Activated CD8-positive, alpha-beta memory T cell treated with anti-CD3 and anti-CD28 coated beads for 1 hour (primary cell): Measurements from ENCODE around the gene BAHD1.
"Not testable (repeated sequence)": the region's sequence is repeated elsewhere in the genome, so short reads cannot be mapped to it uniquely, and the experiment has no call there.

Source experiments
- DNase-seq, 2 donors: peaks; one replicate each; pipeline ENCODE4 v3.0.0-alpha.2; 2020; ENCODE audit warnings: low read depth in 1 of 2; ENCODE audit errors: extremely low read depth in 1 of 2

The BAHD1 gene

GRCh38 chr15:40443255-40443654 is 2.5 kb downstream of the BAHD1 start:
- DNase-seq, result no peak

DNA sequence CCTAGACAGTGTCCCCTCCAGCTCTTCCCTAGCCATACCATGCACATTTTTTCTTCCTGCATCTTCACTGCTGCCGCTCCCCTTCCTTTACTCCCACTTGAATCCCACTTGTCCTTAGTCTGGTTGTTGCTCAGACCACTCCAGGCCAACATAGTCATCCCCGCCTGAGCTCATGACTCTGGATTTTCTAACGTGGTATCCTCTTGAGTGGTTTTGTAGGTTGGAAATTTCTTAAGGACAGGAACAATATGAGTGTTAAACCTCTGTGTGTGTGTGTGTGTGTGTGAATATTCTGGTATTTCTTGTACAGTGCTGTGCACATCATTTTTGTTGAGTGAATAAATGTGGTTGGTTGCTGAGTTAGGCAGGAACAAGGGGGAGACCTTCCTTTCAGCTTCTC is 3.1 kb downstream of the BAHD1 start:
- no peak for DNase-seq

- DNase-seq, result no peak
These were observed 4.0 kb downstream of the BAHD1 start for GRCh38 chr15:40444736-40445135.

GRCh38 chr15:40445421-40445922 is 4.7 kb downstream of the BAHD1 start:
- no peak for DNase-seq

- DNase-seq, result no peak
These were observed 5.4 kb downstream of the BAHD1 start for GRCh38 chr15:40446144-40446543.

- no peak for DNase-seq
These were observed 7.6 kb downstream of the BAHD1 start for GRCh38 chr15:40448354-40448753.

- DNase-seq, result no peak
These were observed 8.5 kb downstream of the BAHD1 start for GRCh38 chr15:40449275-40449674.

DNA sequence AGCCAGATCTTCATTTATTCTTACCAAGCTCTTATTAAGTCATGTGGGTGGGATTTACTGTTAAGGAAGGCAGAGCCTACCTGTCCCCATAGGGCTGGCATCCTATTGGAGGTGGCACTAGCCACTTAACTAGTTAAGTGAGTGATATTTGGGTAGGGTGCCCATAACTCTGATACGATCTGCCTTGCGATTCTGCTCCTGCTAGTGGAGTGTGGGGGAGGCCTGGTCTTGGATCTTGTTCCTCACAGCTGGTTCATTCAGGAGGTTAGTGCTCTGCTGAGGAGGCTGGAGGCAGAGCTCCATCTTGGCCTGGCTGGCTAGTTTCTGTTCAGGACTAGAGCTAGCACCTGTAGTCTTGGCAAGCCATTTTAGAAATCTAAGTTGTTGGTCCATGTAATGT is 9.3 kb downstream of the BAHD1 start:
- DNase-seq, result no peak

- DNase-seq, result no peak
These were observed 10.9 kb downstream of the BAHD1 start for GRCh38 chr15:40451527-40452158.

GRCh38 chr15:40452296-40453090 is 11.7 kb downstream of the BAHD1 start:
- no peak for DNase-seq

GRCh38 chr15:40453941-40454340 is 13.2 kb downstream of the BAHD1 start:
- DNase-seq, result not testable (repeated sequence)

DNA sequence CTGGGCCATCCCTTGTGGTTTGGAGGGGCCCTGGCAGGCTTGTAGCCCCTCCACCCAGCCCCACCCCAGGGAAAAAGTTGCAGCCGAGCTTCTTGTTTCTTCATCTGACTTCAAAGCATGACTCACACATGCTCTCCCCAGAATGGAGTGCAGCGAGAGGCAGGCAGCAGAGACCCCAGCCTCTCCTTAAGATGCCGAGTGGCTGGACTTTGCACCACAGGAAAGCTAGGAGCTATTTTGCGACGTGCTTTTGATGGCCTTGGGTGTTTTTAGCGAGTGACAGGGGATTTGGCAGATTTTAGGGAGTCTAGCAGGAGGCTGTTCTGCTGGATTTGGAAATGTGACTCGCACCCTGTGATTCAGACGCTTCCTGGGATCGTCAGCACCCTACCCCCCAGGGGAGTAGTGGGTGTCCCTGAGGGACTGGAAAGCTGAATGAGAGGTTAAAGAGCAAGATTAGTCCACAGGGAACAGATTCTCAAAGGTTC is 14.2 kb downstream of the BAHD1 start:
- no peak for DNase-seq

DNA sequence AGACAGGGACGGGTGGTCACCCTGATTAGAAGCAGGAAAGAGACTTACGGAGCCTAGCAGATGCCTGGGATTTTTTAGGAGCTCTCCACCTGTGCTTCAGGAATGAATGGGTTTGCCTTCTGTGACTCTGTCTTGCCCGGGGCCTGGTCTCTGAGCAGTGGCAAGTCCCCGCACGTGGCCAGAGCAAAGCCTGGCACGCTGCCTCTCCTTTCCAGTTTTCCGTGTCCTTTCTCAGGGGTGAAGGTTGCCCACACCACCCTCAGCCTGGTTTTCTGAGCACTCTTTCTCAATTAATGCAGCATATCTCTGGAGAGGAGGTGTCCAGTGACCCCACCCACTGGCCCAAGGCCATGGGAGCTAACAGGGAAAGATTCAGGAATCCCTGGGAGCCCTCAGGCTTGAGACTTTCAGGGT is 15.6 kb downstream of the BAHD1 start:
- no peak for DNase-seq

DNA sequence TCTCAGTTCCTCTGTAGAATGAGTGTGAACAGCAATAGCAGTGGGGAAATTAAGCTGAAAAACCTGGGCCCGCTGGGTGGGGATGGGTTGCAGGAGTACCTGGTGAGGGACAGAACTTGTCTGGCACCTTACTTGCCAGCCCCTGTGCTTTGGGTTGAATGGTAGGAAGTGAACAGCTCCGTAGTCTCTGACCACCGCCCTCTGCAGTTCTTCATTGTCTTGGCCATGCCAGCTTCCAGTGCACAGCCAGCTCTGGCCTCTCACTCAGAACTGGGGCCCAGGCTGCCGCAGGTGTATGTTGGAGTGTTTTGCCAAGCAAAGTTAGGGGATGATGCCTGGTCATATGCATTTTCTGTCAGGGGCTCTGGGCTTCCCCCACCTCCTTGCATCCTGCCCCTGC is 16.0 kb downstream of the BAHD1 start:
- DNase-seq, result no peak

GRCh38 chr15:40458495-40459371 is 18.0 kb downstream of the BAHD1 start:
- no peak for DNase-seq

DNA sequence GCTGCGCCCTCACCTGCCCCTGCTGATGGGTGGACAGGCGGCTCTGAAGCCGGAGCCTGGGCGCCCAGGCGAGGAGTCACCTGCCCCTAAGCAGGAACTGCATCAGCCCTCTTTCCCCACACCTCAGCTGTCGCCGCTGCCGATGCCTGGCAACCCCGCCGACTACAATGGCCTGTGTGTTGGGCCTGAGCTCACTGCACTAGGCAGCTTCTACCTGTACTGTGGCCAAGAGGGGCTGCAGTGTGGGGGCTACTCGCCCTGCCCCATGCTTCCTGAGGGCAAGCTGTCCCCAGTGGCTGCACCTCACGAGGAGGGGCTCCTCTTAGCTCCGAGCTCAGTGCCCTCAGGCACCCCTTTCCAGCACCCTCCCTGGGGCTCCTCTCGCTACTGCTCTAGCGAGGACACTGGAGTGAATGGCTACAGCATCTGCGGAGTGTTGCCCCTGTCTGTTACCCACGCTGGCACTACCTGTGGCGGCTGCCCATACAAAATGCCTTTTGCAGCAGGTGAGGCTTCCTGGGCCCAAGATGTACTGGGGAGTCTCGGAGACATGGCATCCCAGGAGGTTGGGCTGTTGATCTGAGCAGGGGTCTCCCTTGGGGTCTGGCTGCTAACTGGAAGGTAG is 18.8 kb downstream of the BAHD1 start:
- DNase-seq, result no peak

GRCh38 chr15:40460404-40460803 is 19.7 kb downstream of the BAHD1 start:
- no peak for DNase-seq

GRCh38 chr15:40461958-40462357 is 21.2 kb downstream of the BAHD1 start:
- no peak for DNase-seq

DNA sequence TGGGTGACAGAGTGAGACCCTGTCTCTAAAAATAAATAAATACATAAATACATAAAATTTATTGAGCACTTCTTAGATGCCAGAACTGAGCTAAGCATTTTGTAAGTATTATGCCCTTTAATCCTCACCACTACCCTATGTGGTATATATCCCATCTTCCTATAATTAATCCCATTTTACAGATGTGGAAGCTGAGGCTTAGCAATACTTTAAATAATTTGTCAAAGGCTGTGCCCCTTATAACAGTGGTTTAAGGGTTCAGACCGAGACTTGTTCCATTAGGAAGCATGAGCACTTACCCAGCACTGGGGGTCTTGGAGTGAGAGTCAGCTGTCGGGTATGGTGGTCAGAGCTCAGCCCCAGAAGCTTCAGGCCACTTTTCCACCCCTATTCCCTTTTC is 22.5 kb downstream of the BAHD1 start:
- no peak for DNase-seq

DNA sequence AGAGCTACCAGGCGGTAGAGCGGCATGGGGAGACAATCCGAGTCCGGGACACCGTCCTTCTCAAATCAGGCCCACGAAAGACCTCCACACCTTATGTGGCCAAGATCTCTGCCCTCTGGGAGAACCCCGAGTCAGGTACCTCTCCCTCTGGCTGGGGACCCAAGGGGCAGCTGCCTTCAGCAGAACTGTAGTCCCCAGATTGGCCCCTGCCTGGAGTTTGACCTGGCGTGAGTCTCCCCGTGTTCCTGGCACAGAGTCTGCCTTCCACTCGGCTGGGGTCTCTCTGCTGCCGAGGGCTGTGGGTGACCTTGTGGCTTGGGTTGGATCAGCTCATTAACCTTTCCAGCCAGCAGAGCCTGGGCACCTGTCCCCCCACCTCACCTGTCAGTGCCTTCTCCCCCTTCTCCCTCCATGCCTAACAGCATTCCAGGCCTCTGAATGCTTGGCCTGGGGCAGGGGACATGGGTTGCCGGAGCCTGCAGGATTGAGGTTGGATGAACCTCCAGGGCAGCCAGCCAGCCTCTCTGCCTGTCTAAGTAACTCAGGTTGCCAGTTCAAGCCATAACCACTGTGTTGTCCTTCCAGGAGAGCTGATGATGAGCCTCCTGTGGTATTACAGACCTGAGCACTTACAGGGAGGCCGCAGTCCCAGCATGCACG is 23.3 kb downstream of the BAHD1 start:
- DNase-seq, result no peak
